ENCODE results near the gene CYP4F22.

DNA sequence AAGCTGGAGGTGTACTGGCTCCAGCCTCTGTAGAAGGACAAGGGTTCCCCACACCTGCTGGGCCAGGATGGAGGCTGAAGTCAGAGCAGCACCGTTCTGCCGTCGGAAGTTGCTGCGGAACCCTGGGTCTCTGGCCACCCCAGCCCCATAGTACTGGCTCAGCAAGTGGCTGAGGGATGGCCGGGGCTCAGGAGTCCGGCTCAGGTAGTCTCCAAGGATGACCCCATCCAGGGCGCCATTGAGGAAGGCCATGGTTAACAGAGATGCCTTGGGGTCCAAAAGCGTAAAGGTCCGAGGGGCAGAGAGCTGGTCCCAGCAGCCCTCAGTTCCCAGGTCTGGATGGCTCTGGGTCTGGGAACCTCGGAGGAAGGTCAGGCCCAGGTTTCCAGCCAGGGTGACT lies 32.7 kb upstream of the CYP4F22 start:
- TF ChIP-seq, protein P1, sequence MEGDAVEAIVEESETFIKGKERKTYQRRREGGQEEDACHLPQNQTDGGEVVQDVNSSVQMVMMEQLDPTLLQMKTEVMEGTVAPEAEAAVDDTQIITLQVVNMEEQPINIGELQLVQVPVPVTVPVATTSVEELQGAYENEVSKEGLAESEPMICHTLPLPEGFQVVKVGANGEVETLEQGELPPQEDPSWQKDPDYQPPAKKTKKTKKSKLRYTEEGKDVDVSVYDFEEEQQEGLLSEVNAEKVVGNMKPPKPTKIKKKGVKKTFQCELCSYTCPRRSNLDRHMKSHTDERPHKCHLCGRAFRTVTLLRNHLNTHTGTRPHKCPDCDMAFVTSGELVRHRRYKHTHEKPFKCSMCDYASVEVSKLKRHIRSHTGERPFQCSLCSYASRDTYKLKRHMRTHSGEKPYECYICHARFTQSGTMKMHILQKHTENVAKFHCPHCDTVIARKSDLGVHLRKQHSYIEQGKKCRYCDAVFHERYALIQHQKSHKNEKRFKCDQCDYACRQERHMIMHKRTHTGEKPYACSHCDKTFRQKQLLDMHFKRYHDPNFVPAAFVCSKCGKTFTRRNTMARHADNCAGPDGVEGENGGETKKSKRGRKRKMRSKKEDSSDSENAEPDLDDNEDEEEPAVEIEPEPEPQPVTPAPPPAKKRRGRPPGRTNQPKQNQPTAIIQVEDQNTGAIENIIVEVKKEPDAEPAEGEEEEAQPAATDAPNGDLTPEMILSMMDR (IDR thresholded peaks at IDR 0.05; ENCODE audit: low read depth, low read length), result no peak
- no peak for TF ChIP-seq EZH2phosphoT487 (IDR thresholded peaks at IDR 0.05; ENCODE audit: low read depth)

Data from OCI-LY3 (cell line).